ENCODE measurements around the gene FHIT. TPM values are rescaled to one million over a fixed set of nuclear protein-coding genes. Genes with fewer than 3 reads are reported as not detected.

The FHIT gene
- total RNA-seq, 1 experiment from 2014 or later, result 20.1 TPM

DNA sequence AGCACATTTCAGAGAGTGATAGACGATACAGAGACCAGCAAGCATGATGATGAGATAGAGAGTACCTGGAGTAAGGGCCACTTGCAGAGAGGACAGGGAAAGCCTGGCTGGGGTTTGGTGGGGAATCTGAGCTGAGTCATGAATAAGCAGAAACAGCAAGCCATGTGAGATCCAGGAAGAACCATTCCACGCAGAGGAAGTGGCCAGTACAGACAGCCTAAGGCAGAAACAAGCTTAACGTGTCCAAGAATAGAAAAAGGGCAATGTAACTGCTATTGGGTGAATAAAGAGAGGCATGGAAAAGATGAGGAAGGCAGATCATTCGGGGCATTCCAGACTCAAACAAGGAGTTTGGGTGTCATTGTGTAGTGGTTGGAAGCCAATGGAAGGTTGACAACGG, 1385.2 kb downstream of the FHIT start:
- CTCF ChIA-PET, result interaction anchor here (1.1 kb wide), 1 partner anchor 10 kb away, joined by 4 read pairs; no protein-coding TSS in a partner anchor
- intact Hi-C loops (cut with micrococcal nuclease), result no loop called here
- H3K9me3 Mint-ChIP-seq (ENCODE audit: unreplicated experiment), result no peaks in the 10 kb centered on the region

DNA sequence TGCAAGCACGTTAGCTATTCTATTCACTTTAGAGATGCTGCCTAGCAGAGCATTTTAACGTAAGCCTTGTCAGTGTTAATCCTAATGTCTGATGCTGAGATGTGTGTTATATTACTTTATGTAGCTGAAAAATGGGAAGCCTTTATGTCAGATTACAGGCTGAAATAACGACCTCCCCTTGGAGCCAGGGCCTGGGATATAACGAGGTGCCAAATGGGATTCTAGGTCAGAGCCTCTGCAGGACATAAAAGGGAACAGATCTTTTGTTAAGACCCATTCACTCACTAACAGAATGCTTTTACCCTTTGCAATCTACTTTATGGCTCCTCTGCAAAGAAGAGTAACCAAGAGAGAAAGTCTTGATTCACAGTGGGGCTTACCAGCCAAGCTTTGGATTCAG, 1385.9 kb downstream of the FHIT start:
- intact Hi-C loops (cut with micrococcal nuclease), result no loop called here
- Mint-ChIP-seq H3K9me3 (ENCODE audit: unreplicated experiment) (no peaks in the 10 kb centered on the region), H3K27ac (ENCODE audit: low read depth, unreplicated experiment) (no peak overlapping the region), H3K4me1 (ENCODE audit: insufficient read depth, unreplicated experiment) (peaks cover 9% of the 10 kb centered on the region), H3K4me3 (ENCODE audit: unreplicated experiment) (no peak overlapping the region), H3K27me3 (ENCODE audit: insufficient read depth, unreplicated experiment) (no peaks in the 10 kb centered on the region), H3K36me3 (ENCODE audit: insufficient read depth, unreplicated experiment) (no peaks in the 10 kb centered on the region)
- BruUV-seq (replicated peaks), result no TSS peak
- TF ChIP-seq, protein P1, sequence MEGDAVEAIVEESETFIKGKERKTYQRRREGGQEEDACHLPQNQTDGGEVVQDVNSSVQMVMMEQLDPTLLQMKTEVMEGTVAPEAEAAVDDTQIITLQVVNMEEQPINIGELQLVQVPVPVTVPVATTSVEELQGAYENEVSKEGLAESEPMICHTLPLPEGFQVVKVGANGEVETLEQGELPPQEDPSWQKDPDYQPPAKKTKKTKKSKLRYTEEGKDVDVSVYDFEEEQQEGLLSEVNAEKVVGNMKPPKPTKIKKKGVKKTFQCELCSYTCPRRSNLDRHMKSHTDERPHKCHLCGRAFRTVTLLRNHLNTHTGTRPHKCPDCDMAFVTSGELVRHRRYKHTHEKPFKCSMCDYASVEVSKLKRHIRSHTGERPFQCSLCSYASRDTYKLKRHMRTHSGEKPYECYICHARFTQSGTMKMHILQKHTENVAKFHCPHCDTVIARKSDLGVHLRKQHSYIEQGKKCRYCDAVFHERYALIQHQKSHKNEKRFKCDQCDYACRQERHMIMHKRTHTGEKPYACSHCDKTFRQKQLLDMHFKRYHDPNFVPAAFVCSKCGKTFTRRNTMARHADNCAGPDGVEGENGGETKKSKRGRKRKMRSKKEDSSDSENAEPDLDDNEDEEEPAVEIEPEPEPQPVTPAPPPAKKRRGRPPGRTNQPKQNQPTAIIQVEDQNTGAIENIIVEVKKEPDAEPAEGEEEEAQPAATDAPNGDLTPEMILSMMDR (IDR thresholded peaks at IDR 0.05; ENCODE audit: unreplicated experiment), result no peak
- CTCF ChIA-PET, result interaction anchor here (1.1 kb wide), 1 partner anchor 9 kb away, joined by 4 read pairs; no protein-coding TSS in a partner anchor
- no peak for DNase-seq (ENCODE audit: unreplicated experiment)
- POLR2A ChIA-PET, result interaction anchor here (0.6 kb wide), 1 partner anchor 207 kb away, joined by 3 read pairs; no protein-coding TSS in a partner anchor

More for the DNA sequence above, 1385.2 kb downstream of the FHIT start:
- peaks cover 9% of the 10 kb centered on the region for H3K4me1 Mint-ChIP-seq (ENCODE audit: insufficient read depth, unreplicated experiment)
- H3K36me3 Mint-ChIP-seq (ENCODE audit: insufficient read depth, unreplicated experiment), result no peaks in the 10 kb centered on the region
- no peak overlapping the region for H3K4me3 Mint-ChIP-seq (ENCODE audit: unreplicated experiment)
- TF ChIP-seq, protein P1 (IDR thresholded peaks at IDR 0.05; ENCODE audit: unreplicated experiment), result no peak
- DNase-seq (ENCODE audit: unreplicated experiment), result peak; percentile 2
- H3K27ac Mint-ChIP-seq (ENCODE audit: low read depth, unreplicated experiment), result peak overlapping the region; percentile 14
- no TSS peak for BruUV-seq (replicated peaks)
- POLR2A ChIA-PET, result no interaction called here
- H3K27me3 Mint-ChIP-seq (ENCODE audit: insufficient read depth, unreplicated experiment), result no peaks in the 10 kb centered on the region

DNA sequence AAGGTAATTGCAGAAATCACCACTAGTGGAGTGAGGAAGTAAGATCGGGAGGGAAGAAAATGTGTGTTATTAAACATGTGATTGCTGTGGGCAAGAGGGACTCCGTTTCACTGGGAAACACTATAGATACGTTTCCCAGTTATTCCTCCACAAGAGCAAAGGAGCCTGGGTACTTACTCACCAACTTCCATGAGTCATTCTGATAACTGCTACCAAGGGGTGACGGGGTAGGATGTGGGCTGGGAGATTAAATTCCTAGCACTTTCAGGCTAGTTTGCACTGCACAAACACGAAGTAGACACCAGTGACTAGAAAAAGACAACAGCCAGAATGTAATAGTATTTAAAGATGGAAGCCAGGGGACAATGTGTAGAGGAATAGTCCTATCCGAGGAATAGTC, 1388.6 kb downstream of the FHIT start:
- no peak overlapping the region for H3K27ac Mint-ChIP-seq (ENCODE audit: low read depth, unreplicated experiment)
- H3K9me3 Mint-ChIP-seq (ENCODE audit: unreplicated experiment), result no peaks in the 10 kb centered on the region
- peak; percentile 26 for DNase-seq (ENCODE audit: unreplicated experiment)
- H3K4me3 Mint-ChIP-seq (ENCODE audit: unreplicated experiment), result no peak overlapping the region
- ChIA-PET POLR2A (no interaction called here), CTCF (interaction anchor here (0.6 kb wide), 1 partner anchor 1223 kb away, joined by 3 read pairs; no protein-coding TSS in a partner anchor)
- H3K27me3 Mint-ChIP-seq (ENCODE audit: insufficient read depth, unreplicated experiment), result no peaks in the 10 kb centered on the region
- peaks cover 11% of the 10 kb centered on the region for H3K4me1 Mint-ChIP-seq (ENCODE audit: insufficient read depth, unreplicated experiment)
- no TSS peak for BruUV-seq (replicated peaks)
- TF ChIP-seq, protein P1 (IDR thresholded peaks at IDR 0.05; ENCODE audit: unreplicated experiment), result no peak
- H3K36me3 Mint-ChIP-seq (ENCODE audit: insufficient read depth, unreplicated experiment), result no peaks in the 10 kb centered on the region
- intact Hi-C loops (cut with micrococcal nuclease), result no loop called here

DNA sequence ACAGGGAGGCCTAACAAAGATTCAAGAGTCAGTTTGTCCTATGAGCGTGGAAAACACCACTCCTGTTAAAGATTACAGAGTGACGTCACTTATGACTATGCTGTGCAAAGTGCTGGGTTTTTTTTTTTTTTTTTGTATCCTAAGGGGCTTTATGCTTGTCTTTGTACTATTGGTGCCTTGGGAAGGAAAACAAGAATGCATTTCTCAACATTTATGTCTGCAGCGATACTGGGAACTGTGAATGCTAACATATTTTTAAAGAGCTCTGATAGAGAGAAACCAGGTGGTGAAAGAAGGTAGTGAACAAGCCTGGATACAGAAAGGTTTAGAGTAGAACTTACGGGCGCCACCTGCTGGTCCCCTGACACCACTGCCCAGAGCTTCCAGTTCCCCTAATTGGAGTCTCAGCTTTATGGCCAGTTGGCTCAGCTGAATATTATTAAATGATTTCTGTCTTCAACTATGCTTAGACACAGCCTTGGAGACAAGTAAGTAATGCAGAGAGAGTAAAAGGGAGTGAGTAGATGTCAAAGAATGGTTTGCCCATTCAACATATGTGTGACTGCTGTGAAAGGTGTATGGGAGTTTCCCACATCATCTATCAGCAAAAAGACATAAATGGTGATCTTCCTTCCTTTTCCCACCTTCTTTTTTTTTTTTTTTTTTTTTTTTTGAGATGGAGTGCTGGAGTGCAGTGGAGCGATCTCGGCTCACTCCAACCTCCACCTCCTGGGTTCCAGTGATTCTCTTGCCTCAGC, 1393.5 kb downstream of the FHIT start:
- ChIA-PET POLR2A (interaction anchor here (0.6 to 1.2 kb wide), 5 partner anchors 11 to 1524 kb away, joined by 3 to 5 read pairs (median 3); no protein-coding TSS in a partner anchor), CTCF (interaction anchor here (0.5 to 7.0 kb wide), 47 partner anchors 8 to 1361 kb away, joined by 3 to 124 read pairs (median 4); no protein-coding TSS in a partner anchor)
- Mint-ChIP-seq H3K4me3 (ENCODE audit: unreplicated experiment) (no peak overlapping the region), H3K4me1 (ENCODE audit: insufficient read depth, unreplicated experiment) (peaks cover 10% of the 10 kb centered on the region), H3K27ac (ENCODE audit: low read depth, unreplicated experiment) (no peak overlapping the region), H3K36me3 (ENCODE audit: insufficient read depth, unreplicated experiment) (no peaks in the 10 kb centered on the region), H3K9me3 (ENCODE audit: unreplicated experiment) (no peaks in the 10 kb centered on the region), H3K27me3 (ENCODE audit: insufficient read depth, unreplicated experiment) (no peaks in the 10 kb centered on the region)
- no TSS peak for BruUV-seq (replicated peaks)
- DNase-seq (ENCODE audit: unreplicated experiment), result peak; percentile 86
- intact Hi-C loops (cut with micrococcal nuclease), result loop anchor here (1.0 to 2.0 kb wide), 7 partner anchors 48 to 1217 kb away; no protein-coding TSS in a partner anchor
- TF ChIP-seq, protein P1 (IDR thresholded peaks at IDR 0.05; ENCODE audit: unreplicated experiment), result peak; percentile 75

Measured in MCF 10A (cell line).